K562 (cell line): ENCODE results near the gene GTF2I. TPM values are rescaled to one million over a fixed set of nuclear protein-coding genes. Genes with fewer than 3 reads are reported as not detected.
A peak's percentile ranks its signal among the peaks of the same experiment; 100 is the strongest.

Source experiments
- ATAC-seq: fragments of 200-7000 bp; cut with Tn5 transposase; 3 replicates; pipeline ENCODE4 v1.9.1; 2020; ENCODE audit warnings: moderate library complexity
- BruUV-seq: library from RNA; stranded (reverse); fragments of 400-500 nt; replicated peaks from 2 replicates; lab custom pipeline; 2021; lab: Mats Ljungman, UMichigan
- CTCF ChIA-PET: fragments of 300-600 bp; formaldehyde crosslinking; extraction: SDS; loops from one replicate; lab custom pipeline; 2021; ENCODE audit warnings: low intra/inter-chr PET ratio; lab: Yijun Ruan, JAX
- POLR2A ChIA-PET: fragments of 300-600, 350-650 bp; sonication (Branson Sonifier 250); formaldehyde crosslinking; extraction: SDS; loops from one replicate; lab custom pipeline; 2021; ENCODE audit warnings: antibody characterized with exemption, inconsistent platforms; lab: Yijun Ruan, JAX
- DNase-seq, 4 experiments: peaks; one replicate each; pipeline versions ENCODE4 v3.0.0 to v3.0.0-alpha.2; 2011 to 2018; ENCODE audit warnings: low spot score in 3 of 4, mixed read lengths in 3 of 4; ENCODE audit errors: extremely low read depth in 1 of 4
- FAIRE-seq: peaks from 2 replicates; lab custom pipeline; 2011; peaks lifted over from hg19 to GRCh38; lab: Jason Lieb, UNC
- H2AFZ ChIP-seq: 2 replicates; pipeline ENCODE4 v1.6.0; 2011; ENCODE audit warnings: low read depth, low read length, control low read depth, inconsistent platforms
- H3K27ac ChIP-seq: fragments of 200-600 bp; 3 replicates; pipeline ENCODE4 v1.8.0; 2011; ENCODE audit warnings: low read depth, mild to moderate bottlenecking, control low read depth, inconsistent platforms, low read length, moderate library complexity, mixed read lengths; ENCODE audit errors: extremely low read depth
- H3K27me3 ChIP-seq, 2 experiments: fragments of 300-600 bp in 1 of 2; 2 replicates in 1 of 2; 3 replicates in 1 of 2; pipeline versions ENCODE4 v1.6.0 to v1.8.0; 2011; ENCODE audit warnings: inconsistent platforms in 2 of 2, low read length in 2 of 2, mild to moderate bottlenecking in 1 of 2, mixed read lengths in 1 of 2, moderate library complexity in 1 of 2; ENCODE audit not compliant: control insufficient read depth in 2 of 2, insufficient read depth in 2 of 2
- H3K36me3 ChIP-seq: fragments of 300-600 bp; 3 replicates; pipeline ENCODE4 v1.8.0; 2011; ENCODE audit warnings: mild to moderate bottlenecking, low read length, inconsistent platforms; ENCODE audit not compliant: control insufficient read depth, insufficient read depth
- H3K4me1 ChIP-seq, 2 experiments: fragments of 200-600 bp in 1 of 2; replicated peaks in 1 of 2; 2 replicates in 1 of 2; 3 replicates in 1 of 2; pipeline versions ENCODE4 v1.5.1 to v1.8.0; 2011; ENCODE audit warnings: inconsistent platforms in 2 of 2, low read length in 2 of 2, mild to moderate bottlenecking in 1 of 2, mixed read lengths in 1 of 2, moderate library complexity in 1 of 2; ENCODE audit not compliant: control insufficient read depth in 2 of 2, insufficient read depth in 2 of 2
- H3K4me2 ChIP-seq: 2 replicates; pipeline ENCODE4 v1.6.1; 2011; ENCODE audit warnings: low read length, control low read depth, inconsistent platforms, mixed read lengths; ENCODE audit not compliant: insufficient read depth
- H3K4me3 ChIP-seq: fragments of 200-600 bp; sonication (generic), shearing (Covaris generic); 2 replicates; pipeline ENCODE4 v1.5.1; 2016; ENCODE audit warnings: control low read depth, inconsistent platforms
- H3K79me2 ChIP-seq: fragments of 200-600 bp; 3 replicates; pipeline ENCODE4 v1.8.0; 2011; ENCODE audit warnings: low read length, inconsistent platforms; ENCODE audit not compliant: control insufficient read depth, insufficient read depth
- H3K9ac ChIP-seq, 2 experiments: 2 replicates each; pipeline versions ENCODE4 v1.6.0 to v1.6.1; 2011; ENCODE audit warnings: low read depth in 2 of 2, low read length in 2 of 2, control low read depth in 1 of 2, inconsistent platforms in 1 of 2, mild to moderate bottlenecking in 1 of 2, mixed read lengths in 1 of 2; ENCODE audit not compliant: insufficient read depth in 1 of 2
- H3K9me1 ChIP-seq: one replicate; pipeline ENCODE4 v1.6.0; 2011; ENCODE audit warnings: inconsistent platforms, mild to moderate bottlenecking, low read length, moderate library complexity; ENCODE audit not compliant: control insufficient read depth, insufficient read depth
- H3K9me3 ChIP-seq: replicated peaks from 2 replicates; pipeline ENCODE4 v1.5.1; 2011; ENCODE audit warnings: low read depth, low read length, inconsistent platforms; ENCODE audit not compliant: control insufficient read depth, insufficient read depth
- H4K20me1 ChIP-seq: replicated peaks from 2 replicates; pipeline ENCODE4 v1.6.1; 2011; ENCODE audit warnings: low read length, inconsistent platforms, mixed read lengths; ENCODE audit not compliant: control insufficient read depth, insufficient read depth
- ARID1B ChIP-seq: fragments of 450-650 bp; IDR thresholded peaks from 2 replicates; pipeline ENCODE4 v1.6.1; 2016; ENCODE audit warnings: antibody characterized with exemption, mild to moderate bottlenecking, inconsistent platforms
- ATF1 ChIP-seq, 2 experiments: fragments of 450-650 bp in 1 of 2; IDR thresholded peaks; 2 replicates each; pipeline ENCODE4 v1.6.1; 2016; ENCODE audit warnings: missing compliant biosample characterization in 1 of 2, missing genetic modification characterization in 1 of 2
- ATF3 ChIP-seq, 2 experiments: fragments of 450-650 bp in 1 of 2; sonication (generic) in 1 of 2; formaldehyde crosslinking in 1 of 2; IDR thresholded peaks in 1 of 2; conservative IDR thresholded peaks in 1 of 2; 2 replicates each; pipeline versions ENCODE4 v1.6.1 to v1.8.1; 2016 to 2023; ENCODE audit warnings: mild to moderate bottlenecking in 2 of 2, moderate library complexity in 2 of 2, inconsistent platforms in 1 of 2, missing genetic modification reagents in 1 of 2
- ATF7 ChIP-seq: fragments of 450-650 bp; IDR thresholded peaks from 2 replicates; pipeline ENCODE4 v1.7.1; 2014; ENCODE audit warnings: mild to moderate bottlenecking, moderate library complexity
- EP300 ChIP-seq: IDR thresholded peaks from 2 replicates; pipeline ENCODE4 v1.6.1; 2012; ENCODE audit warnings: low read length, improper control_type of control experiment
- ESRRA ChIP-seq: fragments of 450-650 bp; IDR thresholded peaks from 2 replicates; pipeline ENCODE4 v1.6.1; 2014; ENCODE audit warnings: low read depth, mild to moderate bottlenecking, moderate library complexity, borderline replicate concordance
- ETV1 ChIP-seq: fragments of 450-650 bp; conservative IDR thresholded peaks from 2 replicates; pipeline ENCODE4 v1.6.1; 2016; ENCODE audit warnings: missing genetic modification characterization, control low read depth, low read depth, missing compliant biosample characterization
- HOXB6 ChIP-seq: fragments of 250-450 bp; sonication (Bioruptor Pico); IDR thresholded peaks from 2 replicates; pipeline ENCODE4 v1.5.1; 2022; ENCODE audit warnings: mild to moderate bottlenecking, borderline replicate concordance
- MAFF ChIP-seq: IDR thresholded peaks from 2 replicates; pipeline ENCODE4 v1.6.1; 2012; ENCODE audit warnings: low read length, improper control_type of control experiment
- MAFK ChIP-seq: IDR thresholded peaks from 2 replicates; pipeline ENCODE4 v1.6.1; 2011; ENCODE audit warnings: low read length, improper control_type of control experiment
- NR2C1 ChIP-seq, 2 experiments: fragments of 450-650 bp; IDR thresholded peaks; 2 replicates each; pipeline ENCODE4 v1.6.1; 2017; ENCODE audit warnings: mild to moderate bottlenecking in 2 of 2, antibody characterized with exemption in 1 of 2, inconsistent platforms in 1 of 2, missing compliant biosample characterization in 1 of 2, missing genetic modification characterization in 1 of 2
- NR2C2 ChIP-seq, 2 experiments: fragments of 200-800 bp in 1 of 2; sonication (Bioruptor generic) in 1 of 2; sonication (generic) in 1 of 2; formaldehyde crosslinking in 1 of 2; IDR thresholded peaks; 2 replicates each; pipeline versions ENCODE4 v1.6.1 to v1.8.0; 2016 to 2022; ENCODE audit warnings: mild to moderate bottlenecking in 1 of 2, missing compliant biosample characterization in 1 of 2, missing genetic modification characterization in 1 of 2, missing genetic modification reagents in 1 of 2
- PHB ChIP-seq: fragments of 250-450 bp; sonication (Bioruptor Pico); IDR thresholded peaks from 2 replicates; pipeline ENCODE4 v1.5.0; 2021
- PKNOX1 ChIP-seq: fragments of 450-650 bp; IDR thresholded peaks from 2 replicates; pipeline ENCODE4 v1.6.1; 2016
- THAP12 ChIP-seq: fragments of 250-450 bp; sonication (Bioruptor Pico); IDR thresholded peaks from 2 replicates; pipeline ENCODE4 v1.9.0; 2021; ENCODE audit warnings: mild to moderate bottlenecking, inconsistent platforms
- ZKSCAN1 ChIP-seq: fragments of 150-350 bp; IDR thresholded peaks from 2 replicates; pipeline ENCODE4 v1.6.1; 2016; ENCODE audit warnings: low read depth, low read length
- ZNF133 ChIP-seq: fragments of 250-450 bp; sonication (Bioruptor Pico); IDR thresholded peaks from 2 replicates; pipeline ENCODE4 v1.4.0; 2020; ENCODE audit warnings: mild to moderate bottlenecking
- ZNF217 ChIP-seq: sonication (generic); formaldehyde crosslinking; IDR thresholded peaks from 2 replicates; pipeline ENCODE4 v1.8.0; 2022; ENCODE audit warnings: mild to moderate bottlenecking, missing genetic modification reagents
- ZNF384 ChIP-seq: IDR thresholded peaks from 2 replicates; pipeline ENCODE4 v1.6.1; 2012; ENCODE audit warnings: low read depth, low read length, improper control_type of control experiment
- whole genome bisulfite sequencing: fragments of 100-300 bp; shearing (Covaris generic); methylation state at CpG from one replicate; pipeline ENCODE4 v1.1.6; 2016; ENCODE audit warnings: low coverage, mixed read lengths; ENCODE audit not compliant: insufficient coverage; ENCODE audit errors: missing lambda C conversion rate; 5-methylcytosine and 5-hydroxymethylcytosine counted together
- in situ Hi-C: fragments of 300-500 bp; cut with MboI; formaldehyde crosslinking; loops from 4 replicates; pipeline ENCODE4 v1.15.0; 2018; ENCODE audit warnings: inconsistent platforms, mixed read lengths
- intact Hi-C: fragments of 100-400 bp; cut with micrococcal nuclease; formaldehyde crosslinking; loops from 2 replicates; pipeline ENCODE4 v1.14.2; 2022
- polyA plus RNA-seq, 8 experiments: library from polyadenylated mRNA; depleted of rRNA in 4 of 8; stranded (reverse) in 5 of 8; unstranded in 3 of 8; fragments of >200 nt; fragmentation: Nextera tagmentation in 2 of 8; fragmentation: Illumina TruSeq in 1 of 8; extraction: Ambion mirVana in 2 of 8; extraction: Trizol in 1 of 8; gene quantifications; 2 replicates each; pipeline versions ENCODE4 v1.2.1 to v1.2.3, GENCODE V29; 2011 to 2014; ENCODE audit warnings: inconsistent platforms in 1 of 8, missing spikeins in 1 of 8
- total RNA-seq, 7 experiments: library from RNA; depleted of rRNA in 6 of 7; stranded (reverse); fragments of >200 nt in 6 of 7; fragmentation: Illumina TruSeq in 2 of 7; extraction: Trizol in 2 of 7; gene quantifications; 2 replicates each; pipeline versions ENCODE4 v1.2.1 to v1.2.3, GENCODE V29; 2011 to 2021; ENCODE audit warnings: low replicate concordance in 1 of 7

The GTF2I gene
- total and polyA plus RNA-seq, 9 of the 15 experiments (the other 6 are each of a cell fraction or from before 2014, with no cell fraction given) = 8.4 to 161 (median 90.0) TPM

GRCh38 chr7:74683799-74684198 lies 26.3 kb downstream of the GTF2I start:
- Histone ChIP-seq H3K9me1 (no peaks in the 10 kb centered on the region), H4K20me1 (no peaks in the 10 kb centered on the region), H2AFZ (no peak overlapping the region), H3K79me2 (peaks cover 85% of the 10 kb centered on the region), H3K4me2 (no peak overlapping the region), H3K9ac (no peak overlapping the region), H3K36me3 (peaks cover 18% of the 10 kb centered on the region; the same call in 2 of the 3 replicates), H3K4me1 (peaks cover 4 to 9% of the 10 kb centered on the region in 2 experiments; a peak in 4 of 5 replicates), H3K27ac (no peak overlapping the region), H3K9me3 (no peaks in the 10 kb centered on the region), H3K4me3 (no peak overlapping the region), H3K27me3 (no peaks in the 10 kb centered on the region)
- peak; percentile 6 for FAIRE-seq
- intact Hi-C loops = no loop called here
- CTCF ChIA-PET = no interaction called here
- WGBS = 60% methylated on average over 5 of the region's 5 CpGs
- in situ Hi-C loops = loop anchor here (25.0 kb wide), 1 partner anchor 404 kb away; the partner anchor contains the start of gene GTF2IRD2B
- ATAC-seq = peak; percentile 83
- DNase-seq = peak in 3 of 4 experiments; percentile 38 to 54 (median 45)
- no TSS peak for BruUV-seq
- POLR2A ChIA-PET = interaction anchor here (1.6 kb wide), 1 partner anchor 13 kb away, joined by 3 read pairs; no protein-coding TSS in a partner anchor
- TF ChIP-seq MAFF = peak; percentile 60
- TF ChIP-seq ATF1 (CRISPR knock-in tag; IDR thresholded peaks at IDR 0.05) = no peak
- TF ChIP-seq ATF1 (tag; IDR thresholded peaks at IDR 0.05) = 0 out of 2 replicates have a peak, but pooled peaks have one; percentile 17
- peak; percentile 37; the same call in 1 of the 2 replicates for TF ChIP-seq ARID1B
- no peak for TF ChIP-seq ZNF133
- peak; percentile 32; the same call in 1 of the 2 replicates for TF ChIP-seq EP300
- TF ChIP-seq PKNOX1 = peak; percentile 94
- peak; percentile 63; the same call in 1 of the 2 replicates for TF ChIP-seq NR2C1 (IDR thresholded peaks at IDR 0.05)
- peak; percentile 79 for TF ChIP-seq NR2C1 (tag; IDR thresholded peaks at IDR 0.05)
- peak; percentile 62 for TF ChIP-seq ZNF384
- TF ChIP-seq MAFK = peak; percentile 46; the same call in 1 of the 2 replicates
- no peak for TF ChIP-seq NR2C2 (CRISPR knock-in tag; IDR thresholded peaks at IDR 0.05)
- peak; percentile 70 for TF ChIP-seq NR2C2 (tag; IDR thresholded peaks at IDR 0.05)
- no peak for TF ChIP-seq THAP12
- peak; percentile 84 for TF ChIP-seq ATF7
- no peak for TF ChIP-seq ZKSCAN1
- TF ChIP-seq ZNF217 (CRISPR knock-in tag) = no peak
- TF ChIP-seq ETV1 (tag) = 0 out of 2 replicates have a peak, but pooled peaks have one; percentile 9
- peak; percentile 79 for TF ChIP-seq ATF3 (IDR thresholded peaks at IDR 0.05)
- TF ChIP-seq ATF3 (CRISPR knock-in tag; conservative IDR thresholded peaks at IDR 0.05) = no peak
- peak; percentile 66 for TF ChIP-seq ESRRA
- TF ChIP-seq PHB (CRISPR knock-in tag) = no peak
- TF ChIP-seq HOXB6 (CRISPR knock-in tag) = no peak
